Natural killer cell (primary cell): ENCODE measurements around the gene TPM4. TPM values are rescaled to one million over a fixed set of nuclear protein-coding genes. Genes with fewer than 3 reads are reported as not detected.

Experiments used
- ATAC-seq, 3 donors: fragments of 150-1000 bp in 2 of 3; fragments of 200-7000 bp in 1 of 3; cut with Tn5 transposase; 1 replicate in 1 of 3; 2 replicates in 2 of 3; pipeline ENCODE4 v1.10.0; 2021; ENCODE audit warnings: mild to moderate bottlenecking in 2 of 3, moderate library complexity in 2 of 3
- DNase-seq, 2 donors: peaks; one replicate each; pipeline versions ENCODE4 v3.0.0 to v3.0.0-alpha.2; 2013 to 2021; ENCODE audit warnings: mixed read lengths in 1 of 2
- H3K27ac ChIP-seq: one replicate; pipeline ENCODE4 v1.5.1; 2013; ENCODE audit warnings: mild to moderate bottlenecking, low read length
- H3K27me3 ChIP-seq: one replicate; pipeline ENCODE4 v1.6.1; 2013; ENCODE audit warnings: low read length; ENCODE audit not compliant: control insufficient read depth, insufficient read depth
- H3K36me3 ChIP-seq: one replicate; pipeline ENCODE4 v1.6.1; 2013; ENCODE audit warnings: low read length; ENCODE audit not compliant: control insufficient read depth, insufficient read depth
- H3K4me1 ChIP-seq: one replicate; pipeline ENCODE4 v1.6.1; 2013; ENCODE audit warnings: low read length; ENCODE audit not compliant: control insufficient read depth, insufficient read depth
- H3K4me3 ChIP-seq: one replicate; pipeline ENCODE4 v1.5.1; 2013; ENCODE audit warnings: low read length
- H3K9me3 ChIP-seq: one replicate; pipeline ENCODE4 v1.6.1; 2013; ENCODE audit warnings: low read length; ENCODE audit not compliant: control insufficient read depth, insufficient read depth
- H3K27ac Mint-ChIP-seq, 2 donors: one replicate each; pipeline ENCODE4 v1.8.0; 2022; ENCODE audit warnings: mild to moderate bottlenecking in 2 of 2, mixed read lengths in 2 of 2, moderate library complexity in 1 of 2
- H3K27me3 Mint-ChIP-seq, 2 donors: one replicate each; pipeline ENCODE4 v1.8.0; 2022; ENCODE audit warnings: low read depth in 2 of 2, mixed read lengths in 2 of 2
- H3K36me3 Mint-ChIP-seq: one replicate; pipeline ENCODE4 v1.8.0; 2022; ENCODE audit warnings: mixed read lengths
- H3K4me1 Mint-ChIP-seq, 2 donors: one replicate each; pipeline ENCODE4 v1.8.0; 2022; ENCODE audit warnings: mixed read lengths in 2 of 2
- H3K4me3 Mint-ChIP-seq: one replicate; pipeline ENCODE4 v1.8.0; 2022; ENCODE audit warnings: mild to moderate bottlenecking, moderate library complexity, mixed read lengths
- H3K9me3 Mint-ChIP-seq, 2 donors: one replicate each; pipeline ENCODE4 v1.8.0; 2022; ENCODE audit warnings: mixed read lengths in 2 of 2
- WGBS: methylation state at CpG from one replicate; pipeline ENCODE4 v1.1.7; 2013; ENCODE audit warnings: missing lambda C conversion rate; ENCODE audit not compliant: insufficient coverage; 5-methylcytosine and 5-hydroxymethylcytosine counted together
- intact Hi-C: fragments of 100-400 bp; cut with micrococcal nuclease; formaldehyde crosslinking; loops from one replicate; pipeline ENCODE4 v1.14.2; 2022
- total RNA-seq, 4 donors: library from RNA; stranded (reverse); fragments of 120-200 nt in 1 of 4; gene quantifications; one replicate each; pipeline versions ENCODE4 v1.2.3 to v1.2.4, GENCODE V29; 2013 to 2022
- TF ChIP-seq, protein P1 (sequence below): fragments of 200-600 bp; IDR thresholded peaks from one replicate; pipeline ENCODE4 v1.8.0; 2022; ENCODE audit warnings: antibody characterized with exemption

Gene TPM4
- total RNA-seq, 3 donors from 2014 or later (not counting 1 experiment from before 2014, with no cell fraction given), result 239 to 283 (median 266) TPM

DNA sequence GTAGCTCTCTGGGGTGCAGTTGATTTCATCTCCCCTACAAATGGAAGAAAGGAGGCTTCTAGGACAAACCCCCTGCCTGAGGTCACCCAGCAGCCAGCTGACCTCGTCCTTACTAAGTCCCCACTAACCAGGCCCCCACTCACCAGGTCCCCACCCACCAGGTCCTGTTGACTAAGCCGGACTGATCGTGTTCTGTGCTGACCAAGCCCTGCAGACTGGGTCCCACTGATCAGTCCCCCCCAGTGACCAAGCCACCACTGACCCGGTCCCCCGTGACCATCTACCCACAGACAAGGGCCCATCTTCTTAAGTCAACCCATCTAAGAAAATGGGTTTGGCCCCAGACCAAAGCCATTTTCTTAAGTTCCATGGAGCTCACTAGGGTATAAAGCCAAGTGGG lies 36.8 kb upstream of the TPM4 start:
- H3K36me3 ChIP-seq, result no peaks in the 10 kb centered on the region
- no peak overlapping the region for H3K27ac ChIP-seq
- 95% methylated on average over 5 of the region's 5 CpGs for WGBS
- H3K9me3 Mint-ChIP-seq, result no peaks in the 10 kb centered on the region
- TF ChIP-seq, protein P1, sequence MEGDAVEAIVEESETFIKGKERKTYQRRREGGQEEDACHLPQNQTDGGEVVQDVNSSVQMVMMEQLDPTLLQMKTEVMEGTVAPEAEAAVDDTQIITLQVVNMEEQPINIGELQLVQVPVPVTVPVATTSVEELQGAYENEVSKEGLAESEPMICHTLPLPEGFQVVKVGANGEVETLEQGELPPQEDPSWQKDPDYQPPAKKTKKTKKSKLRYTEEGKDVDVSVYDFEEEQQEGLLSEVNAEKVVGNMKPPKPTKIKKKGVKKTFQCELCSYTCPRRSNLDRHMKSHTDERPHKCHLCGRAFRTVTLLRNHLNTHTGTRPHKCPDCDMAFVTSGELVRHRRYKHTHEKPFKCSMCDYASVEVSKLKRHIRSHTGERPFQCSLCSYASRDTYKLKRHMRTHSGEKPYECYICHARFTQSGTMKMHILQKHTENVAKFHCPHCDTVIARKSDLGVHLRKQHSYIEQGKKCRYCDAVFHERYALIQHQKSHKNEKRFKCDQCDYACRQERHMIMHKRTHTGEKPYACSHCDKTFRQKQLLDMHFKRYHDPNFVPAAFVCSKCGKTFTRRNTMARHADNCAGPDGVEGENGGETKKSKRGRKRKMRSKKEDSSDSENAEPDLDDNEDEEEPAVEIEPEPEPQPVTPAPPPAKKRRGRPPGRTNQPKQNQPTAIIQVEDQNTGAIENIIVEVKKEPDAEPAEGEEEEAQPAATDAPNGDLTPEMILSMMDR, result no peak
- H3K4me3 Mint-ChIP-seq, result no peak overlapping the region
- no peak overlapping the region for H3K27ac Mint-ChIP-seq
- H3K27me3 ChIP-seq, result no peaks in the 10 kb centered on the region
- no peaks in the 10 kb centered on the region for H3K36me3 Mint-ChIP-seq
- H3K4me1 ChIP-seq, result peaks cover 7% of the 10 kb centered on the region
- intact Hi-C loops, result no loop called here
- H3K4me1 Mint-ChIP-seq, result peaks cover 0 to 5% of the 10 kb centered on the region in 2 donors
- H3K4me3 ChIP-seq, result no peak overlapping the region
- no peaks in the 10 kb centered on the region for H3K9me3 ChIP-seq
- peaks cover 0 to 3% of the 10 kb centered on the region in 2 donors for H3K27me3 Mint-ChIP-seq
- ATAC-seq (no peak), DNase-seq (no peak)

DNA sequence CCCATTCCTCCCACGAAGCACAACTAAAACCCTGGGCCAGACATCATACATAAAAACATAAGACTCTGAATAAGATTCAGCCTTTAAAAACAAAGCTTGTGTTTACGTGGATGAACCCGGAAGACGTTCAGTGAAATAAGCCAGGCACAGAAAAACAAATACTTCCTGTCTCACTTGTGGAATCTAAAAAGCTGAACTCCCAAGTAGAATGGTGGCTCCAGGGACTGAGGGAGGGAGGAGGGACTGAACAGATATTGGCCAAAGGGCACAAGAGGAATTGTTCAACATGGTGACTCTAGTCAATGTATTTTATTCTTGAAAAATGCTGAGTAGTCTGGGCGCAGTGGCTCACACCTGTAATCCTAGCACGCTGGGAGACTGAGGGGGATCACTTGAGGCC lies 35.7 kb upstream of the TPM4 start:
- Mint-ChIP-seq H3K9me3 (no peaks in the 10 kb centered on the region), H3K4me3 (no peak overlapping the region), H3K27me3 (peaks cover 0 to 3% of the 10 kb centered on the region in 2 donors), H3K27ac (peak overlapping the region in 1 of 2 donors; percentile 54), H3K36me3 (no peaks in the 10 kb centered on the region), H3K4me1 (peaks cover 0 to 5% of the 10 kb centered on the region in 2 donors)
- no peaks in the 10 kb centered on the region for H3K27me3 ChIP-seq
- no peak overlapping the region for H3K27ac ChIP-seq
- no peak overlapping the region for H3K4me3 ChIP-seq
- 72% methylated on average over 6 of the region's 6 CpGs for WGBS
- DNase-seq, result no peak
- H3K9me3 ChIP-seq, result no peaks in the 10 kb centered on the region
- no peak for ATAC-seq
- no peaks in the 10 kb centered on the region for H3K36me3 ChIP-seq
- H3K4me1 ChIP-seq, result peaks cover 7% of the 10 kb centered on the region
- TF ChIP-seq, protein P1, result no peak
- intact Hi-C loops, result loop anchor here (1.0 kb wide), 2 partner anchors 71 to 142 kb away; partner anchors contain the start of gene RAB8A

DNA sequence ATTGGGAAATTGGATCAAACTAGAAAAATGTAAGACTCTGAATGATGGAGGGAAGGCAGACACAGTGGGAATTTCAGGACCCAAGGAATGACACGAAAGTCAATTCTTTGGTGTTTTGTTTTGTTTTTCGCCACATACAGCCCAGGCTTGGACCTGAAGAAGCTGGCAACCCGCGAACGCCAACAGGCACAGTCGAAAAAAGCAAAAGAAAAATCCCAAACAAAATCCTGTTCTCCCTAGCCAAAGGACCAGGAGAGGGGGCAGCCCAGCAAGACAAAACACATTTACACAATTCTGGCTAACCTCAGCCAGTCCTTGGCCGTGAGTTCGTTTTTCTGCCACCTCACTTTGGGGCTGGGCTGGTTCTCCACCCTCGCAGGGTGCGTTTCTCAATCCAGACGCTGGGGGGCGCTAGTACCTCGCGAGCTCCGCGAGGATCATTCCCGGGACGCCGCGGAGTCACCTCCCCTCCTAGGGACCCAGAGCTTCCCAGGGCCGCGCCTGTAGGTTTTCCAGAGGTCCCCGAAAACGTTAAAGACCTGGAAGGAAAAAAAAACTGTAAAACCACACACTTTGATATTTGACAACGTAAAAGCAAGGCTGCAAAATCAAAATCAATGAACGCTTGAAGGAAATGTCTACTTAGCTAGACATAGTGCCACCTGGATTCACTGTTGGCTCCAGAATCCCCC lies 34.9 kb upstream of the TPM4 start:
- DNase-seq, result peak; percentile 77 to 84
- Mint-ChIP-seq H3K36me3 (no peaks in the 10 kb centered on the region), H3K4me3 (no peak overlapping the region), H3K4me1 (peaks cover 0 to 5% of the 10 kb centered on the region in 2 donors), H3K9me3 (no peaks in the 10 kb centered on the region), H3K27ac (no peak overlapping the region), H3K27me3 (peaks cover 0 to 3% of the 10 kb centered on the region in 2 donors)
- 19% methylated on average over 26 of the region's 26 CpGs for WGBS
- Histone ChIP-seq H3K27ac (no peak overlapping the region), H3K4me3 (no peak overlapping the region), H3K9me3 (no peaks in the 10 kb centered on the region), H3K4me1 (peaks cover 7% of the 10 kb centered on the region), H3K36me3 (no peaks in the 10 kb centered on the region), H3K27me3 (no peaks in the 10 kb centered on the region)
- intact Hi-C loops, result loop anchor here (1.0 kb wide), 2 partner anchors 70 to 141 kb away; partner anchors contain the start of gene RAB8A
- peak; percentile 80 to 96 (median 87) for ATAC-seq
- TF ChIP-seq, protein P1, result peak; percentile 99
